IPS DF 6.9 (cell line): ENCODE data around the gene PRDM5.

Source experiments
- DNase-seq: peaks from one replicate; pipeline ENCODE4 v3.0.0-alpha.2; 2013; ENCODE audit warnings: low read depth, low spot score
- H3K27ac ChIP-seq: one replicate; pipeline ENCODE4 v1.5.1; 2013; ENCODE audit warnings: low read length, control low read depth
- H3K27me3 ChIP-seq: 2 replicates; pipeline ENCODE4 v1.6.1; 2013; ENCODE audit warnings: mild to moderate bottlenecking, low read length; ENCODE audit not compliant: control insufficient read depth, insufficient read depth
- H3K36me3 ChIP-seq: 2 replicates; pipeline ENCODE4 v1.6.1; 2013; ENCODE audit warnings: low read length; ENCODE audit not compliant: control insufficient read depth, insufficient read depth
- H3K4me1 ChIP-seq: 2 replicates; pipeline ENCODE4 v1.6.1; 2013; ENCODE audit warnings: low read length; ENCODE audit not compliant: control insufficient read depth, insufficient read depth
- H3K4me3 ChIP-seq: 2 replicates; pipeline ENCODE4 v1.5.1; 2013; ENCODE audit warnings: mild to moderate bottlenecking, low read length
- H3K9me3 ChIP-seq: 2 replicates; pipeline ENCODE4 v1.6.1; 2013; ENCODE audit warnings: low read length, inconsistent platforms; ENCODE audit not compliant: control insufficient read depth, insufficient read depth
- WGBS: extraction: QIAGEN DNeasy Blood & Tissue Kit; methylation state at CpG from one replicate; pipeline ENCODE4 v1.1.7; 2013; ENCODE audit warnings: mixed read lengths, missing lambda C conversion rate; ENCODE audit not compliant: insufficient read length, insufficient coverage; 5-methylcytosine and 5-hydroxymethylcytosine counted together

PRDM5 gene

DNA sequence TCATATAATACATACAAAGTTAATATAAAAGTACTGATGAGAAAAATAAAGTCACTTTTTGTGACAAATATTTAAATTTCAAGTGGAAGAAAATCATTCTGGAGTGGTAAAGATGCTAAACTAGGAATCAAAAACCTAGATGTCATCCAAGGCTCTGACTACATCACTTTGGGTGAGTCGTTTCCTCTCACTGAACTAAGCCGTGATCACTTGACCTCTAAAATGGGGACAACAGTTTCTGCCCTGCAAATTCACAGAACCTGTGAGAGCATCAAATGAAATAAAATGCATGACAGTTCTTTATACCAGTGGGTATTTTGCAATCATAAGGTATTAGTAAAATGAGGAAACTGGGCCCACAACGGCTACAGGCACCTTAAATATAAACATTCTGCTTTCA is 63.8 kb downstream of the PRDM5 start:
- no peaks in the 10 kb centered on the region; the same call in 1 of the 2 replicates for H3K4me1 ChIP-seq

DNA sequence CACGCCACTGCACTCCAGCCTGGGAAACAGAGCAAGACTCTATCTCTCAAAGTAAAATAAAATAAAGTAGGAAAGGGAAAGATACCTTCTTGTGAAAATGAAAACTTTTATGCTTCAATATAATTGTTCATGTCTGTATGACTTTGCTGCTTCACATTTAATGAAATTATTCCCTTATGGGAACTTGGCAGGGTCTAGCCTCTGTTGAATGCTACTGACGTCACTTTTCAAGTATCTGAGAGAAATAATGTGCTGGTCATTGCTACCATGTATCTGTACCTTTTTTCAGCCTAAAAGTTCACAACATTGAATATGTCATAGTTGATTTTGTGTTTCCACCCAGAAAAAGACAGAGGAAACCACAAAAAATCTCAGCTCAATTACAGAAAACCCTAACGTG is 65.2 kb downstream of the PRDM5 start:
- no peaks in the 10 kb centered on the region for H3K9me3 ChIP-seq
- no peak overlapping the region for H3K27ac ChIP-seq
- no peaks in the 10 kb centered on the region; the same call in 1 of the 2 replicates for H3K4me1 ChIP-seq
- no peaks in the 10 kb centered on the region for H3K36me3 ChIP-seq
- no peaks in the 10 kb centered on the region for H3K27me3 ChIP-seq
- no CpG with 5 or more reads among the region's 3 CpGs for WGBS
- H3K4me3 ChIP-seq, result no peak overlapping the region
- DNase-seq, result no peak

More for the DNA sequence above, 63.8 kb downstream of the PRDM5 start:
- Histone ChIP-seq H3K27me3 (no peaks in the 10 kb centered on the region), H3K36me3 (no peaks in the 10 kb centered on the region), H3K27ac (no peak overlapping the region), H3K4me3 (no peak overlapping the region), H3K9me3 (no peaks in the 10 kb centered on the region)
- DNase-seq, result no peak
- no CpG with 5 or more reads among the region's 3 CpGs for WGBS

DNA sequence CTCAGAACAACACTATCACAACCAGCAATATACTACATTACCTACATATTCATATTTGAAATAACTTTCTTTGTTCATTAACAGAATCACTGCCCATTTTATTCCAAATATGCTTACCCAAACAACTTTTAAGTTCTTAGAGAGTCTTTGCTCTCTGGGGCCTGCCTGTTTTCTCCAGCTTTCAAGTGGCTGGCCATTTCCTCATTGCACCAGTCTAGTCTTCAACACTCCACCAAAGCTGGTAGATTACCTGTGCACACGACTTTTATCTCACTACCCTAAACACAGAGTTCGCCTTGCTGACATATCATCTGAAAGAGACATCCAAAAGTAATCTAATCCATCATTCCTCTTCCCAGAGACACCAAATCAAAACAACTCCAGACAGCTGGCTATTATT is 66.2 kb downstream of the PRDM5 start:
- H3K27me3 ChIP-seq, result no peaks in the 10 kb centered on the region
- H3K4me3 ChIP-seq, result no peak overlapping the region
- no peaks in the 10 kb centered on the region for H3K9me3 ChIP-seq
- H3K4me1 ChIP-seq, result no peaks in the 10 kb centered on the region; the same call in 1 of the 2 replicates
- H3K36me3 ChIP-seq, result no peaks in the 10 kb centered on the region
- DNase-seq, result no peak
- H3K27ac ChIP-seq, result no peak overlapping the region
- WGBS, result no CpG with 5 or more reads among the region's 2 CpGs

DNA sequence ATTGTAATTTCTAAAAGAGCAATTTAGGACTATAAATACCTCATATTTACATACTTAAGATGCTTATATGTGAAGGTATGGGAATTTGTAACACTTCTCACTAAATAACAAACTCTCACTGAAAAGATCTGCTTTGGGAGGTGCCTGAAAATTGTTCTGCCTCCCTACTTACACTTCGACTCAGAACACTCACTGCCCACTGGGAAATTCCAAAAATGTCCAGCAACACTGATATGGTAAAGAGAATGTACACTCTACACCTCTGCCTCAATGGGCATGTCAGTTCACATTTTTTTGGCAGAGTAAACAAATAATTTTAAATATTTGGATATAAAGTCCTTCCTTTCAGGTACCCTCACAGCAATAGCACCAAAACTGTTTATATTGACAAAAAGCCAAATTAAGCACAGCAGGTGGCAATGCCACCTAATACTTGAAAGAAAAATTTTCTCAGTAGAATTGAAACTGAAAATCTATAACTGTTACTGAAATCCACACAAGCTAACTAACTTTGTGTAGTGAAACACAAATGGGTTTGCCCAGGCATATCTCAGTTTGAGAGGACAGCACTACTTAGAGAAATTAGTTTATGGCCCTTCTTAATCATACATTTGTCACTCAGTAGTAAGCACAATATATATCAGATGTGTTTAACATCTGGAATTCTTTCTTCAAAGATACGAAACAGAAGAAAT is 67.1 kb downstream of the PRDM5 start:
- Histone ChIP-seq H3K27me3 (no peaks in the 10 kb centered on the region), H3K36me3 (no peaks in the 10 kb centered on the region), H3K4me3 (no peak overlapping the region), H3K9me3 (no peaks in the 10 kb centered on the region), H3K27ac (no peak overlapping the region), H3K4me1 (no peaks in the 10 kb centered on the region; the same call in 1 of the 2 replicates)
- DNase-seq, result no peak
- WGBS, result no CpG with 5 or more reads among the region's 2 CpGs

DNA sequence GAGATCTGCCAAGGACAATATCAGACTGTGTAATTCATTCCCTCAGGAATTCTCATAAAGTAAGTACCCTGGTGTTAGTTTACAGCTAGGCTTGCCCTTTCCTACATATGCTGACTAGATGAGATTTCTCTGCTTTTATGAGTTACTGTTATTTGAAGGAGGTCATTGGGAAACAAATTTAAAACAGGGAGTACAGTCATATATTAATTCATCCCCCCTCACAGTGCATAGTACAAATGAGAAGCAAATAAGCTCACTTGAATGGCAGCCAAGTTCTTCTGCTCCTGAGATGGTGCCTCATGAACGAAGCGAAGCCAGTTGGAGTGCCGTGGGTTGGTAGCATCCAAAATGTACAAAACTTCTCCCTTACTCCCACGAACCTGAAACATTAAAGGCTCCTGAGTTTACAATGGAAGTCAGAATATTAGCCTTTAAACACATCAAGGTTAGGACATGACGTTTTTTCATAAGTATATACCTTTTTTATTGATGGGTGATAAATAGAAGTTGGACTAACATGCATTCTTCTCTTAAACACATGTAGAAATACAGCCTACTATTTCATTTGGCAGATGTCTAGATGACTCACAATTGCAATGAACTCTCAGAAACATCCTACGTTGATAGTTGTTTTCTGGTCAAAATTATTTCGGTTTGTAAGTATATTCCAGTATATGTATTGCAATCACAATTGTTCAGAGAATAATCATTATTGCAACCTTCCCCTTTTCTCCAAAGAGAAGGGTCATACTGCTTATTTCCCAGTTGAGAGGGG is 69.2 kb downstream of the PRDM5 start:
- H3K27ac ChIP-seq, result no peak overlapping the region

DNA sequence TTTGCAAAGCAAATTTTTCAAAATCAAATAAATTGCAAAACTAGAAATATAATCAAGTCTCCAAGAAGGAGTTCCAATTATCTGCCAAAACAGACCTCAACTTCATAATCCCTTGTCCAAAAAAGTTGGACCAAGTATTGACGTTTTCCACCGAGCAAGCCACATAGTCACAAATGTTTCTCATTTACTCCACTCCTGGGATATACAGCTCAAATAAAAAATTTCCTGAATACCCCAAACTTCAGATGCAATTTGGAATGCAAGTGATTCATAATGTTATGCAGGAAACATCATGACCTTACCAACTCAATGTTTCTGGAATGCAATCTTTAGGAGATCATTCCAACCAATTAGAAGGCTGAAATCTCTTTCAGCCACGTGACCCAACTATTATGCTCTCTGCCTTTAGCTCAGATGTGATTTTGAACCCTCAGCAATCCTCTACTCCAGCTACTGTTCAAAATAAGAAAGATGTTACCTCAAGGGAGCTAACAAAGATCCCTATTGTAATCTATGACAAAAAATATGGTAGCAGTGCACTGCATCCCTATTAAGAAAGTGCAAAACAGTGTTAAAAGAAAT is 72.4 kb downstream of the PRDM5 start:
- H3K4me1 ChIP-seq, result no peaks in the 10 kb centered on the region
- no peaks in the 10 kb centered on the region for H3K27me3 ChIP-seq
- H3K27ac ChIP-seq, result no peak overlapping the region
- H3K9me3 ChIP-seq, result no peaks in the 10 kb centered on the region
- no peaks in the 10 kb centered on the region for H3K36me3 ChIP-seq
- WGBS, result no CpG with 5 or more reads among the region's 3 CpGs
- H3K4me3 ChIP-seq, result no peak overlapping the region
- DNase-seq, result no peak

More for the DNA sequence above, 69.2 kb downstream of the PRDM5 start:
- Histone ChIP-seq H3K9me3 (no peaks in the 10 kb centered on the region), H3K4me1 (no peaks in the 10 kb centered on the region), H3K27me3 (no peaks in the 10 kb centered on the region), H3K36me3 (no peaks in the 10 kb centered on the region), H3K4me3 (no peak overlapping the region)
- no peak for DNase-seq
- WGBS, result no CpG with 5 or more reads among the region's 7 CpGs

DNA sequence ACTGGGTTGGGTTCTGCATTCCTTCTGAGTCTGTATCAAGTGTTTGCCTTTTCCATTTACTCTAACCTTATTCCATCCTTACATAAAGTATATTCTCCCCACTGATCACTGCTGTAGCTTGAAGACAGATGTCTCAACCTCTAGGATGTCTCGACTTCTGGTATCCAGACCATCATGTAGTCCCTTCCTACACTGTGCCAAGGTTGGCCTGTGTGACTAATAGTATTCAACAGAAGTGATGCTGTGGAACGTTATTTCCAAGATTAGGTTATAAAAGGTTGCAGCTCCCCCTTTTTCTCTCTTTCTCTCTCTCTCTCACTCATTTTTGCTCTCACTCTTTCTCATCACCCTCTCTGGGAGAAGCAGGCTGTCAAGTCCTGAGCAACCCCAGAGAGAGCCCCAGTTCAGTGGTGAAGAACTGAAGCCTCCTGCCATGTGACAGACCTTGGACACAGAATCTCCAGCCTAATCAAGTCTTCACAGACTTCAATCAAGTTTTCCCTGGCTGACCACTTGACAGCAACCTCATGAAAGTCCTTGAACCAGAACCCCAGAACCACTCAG is 75.4 kb downstream of the PRDM5 start:
- H3K4me1 ChIP-seq, result no peaks in the 10 kb centered on the region
- no peaks in the 10 kb centered on the region for H3K36me3 ChIP-seq
- WGBS, result no CpG with 5 or more reads among the region's 2 CpGs
- H3K9me3 ChIP-seq, result no peaks in the 10 kb centered on the region
- no peak for DNase-seq
- H3K27me3 ChIP-seq, result no peaks in the 10 kb centered on the region
- no peak overlapping the region for H3K27ac ChIP-seq
- H3K4me3 ChIP-seq, result no peak overlapping the region

DNA sequence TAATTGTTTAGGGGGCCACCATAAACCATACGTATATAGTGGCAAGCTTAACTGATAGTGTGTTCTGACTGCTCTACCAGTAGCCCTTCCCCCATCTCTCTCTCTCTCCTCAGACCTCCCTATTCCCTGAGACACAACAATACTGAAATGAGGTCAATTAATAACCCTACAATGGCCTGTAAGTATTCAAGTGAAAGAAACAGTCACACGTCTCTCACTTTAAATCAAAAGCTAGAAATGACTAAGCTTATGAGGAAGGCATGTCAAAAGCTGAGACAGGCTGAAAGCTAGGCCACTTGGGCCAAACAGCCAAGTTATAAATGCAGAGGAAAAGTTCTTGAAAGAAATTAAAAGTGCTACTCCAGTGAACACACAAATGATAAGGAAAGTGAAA is 78.0 kb downstream of the PRDM5 start:
- Histone ChIP-seq H3K27ac (no peak overlapping the region), H3K9me3 (no peaks in the 10 kb centered on the region), H3K27me3 (no peaks in the 10 kb centered on the region), H3K4me3 (no peak overlapping the region), H3K36me3 (no peaks in the 10 kb centered on the region), H3K4me1 (no peaks in the 10 kb centered on the region)
- WGBS, result no CpG with 5 or more reads among the region's 2 CpGs
- DNase-seq, result no peak

DNA sequence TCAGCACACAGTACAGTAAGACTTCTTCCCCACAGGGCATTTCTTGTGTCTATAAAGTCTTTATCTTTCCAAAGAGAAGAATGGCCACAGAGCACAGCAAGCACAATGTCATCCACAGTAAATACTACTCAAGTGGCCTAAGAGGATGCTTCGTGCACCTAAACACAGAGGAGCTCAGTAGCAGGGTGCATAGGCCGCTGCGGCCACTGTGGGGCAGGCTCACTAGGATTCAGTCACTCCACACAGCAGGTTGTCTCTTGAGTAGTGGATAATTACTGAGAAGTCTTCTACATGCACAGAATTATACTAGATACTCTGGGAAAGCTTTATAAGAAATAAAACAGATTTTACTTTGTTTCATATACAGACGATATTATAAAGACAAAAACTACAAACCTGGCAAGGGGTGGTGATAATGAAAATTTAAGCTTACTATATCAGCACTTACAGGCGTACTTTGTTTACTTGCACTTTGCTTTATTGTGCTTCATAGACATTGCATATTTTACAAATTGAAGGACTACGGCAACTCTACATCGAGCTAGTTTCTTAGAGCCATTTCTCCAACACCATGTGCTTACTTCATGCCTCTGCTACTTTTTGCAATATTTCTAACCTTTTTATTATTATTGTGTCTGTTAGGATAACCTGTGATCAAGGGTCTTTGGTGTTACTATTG is 78.5 kb downstream of the PRDM5 start:
- Histone ChIP-seq H3K4me1 (no peaks in the 10 kb centered on the region), H3K36me3 (no peaks in the 10 kb centered on the region), H3K9me3 (no peaks in the 10 kb centered on the region), H3K4me3 (no peak overlapping the region), H3K27me3 (no peaks in the 10 kb centered on the region), H3K27ac (no peak overlapping the region)
- WGBS, result no CpG with 5 or more reads among the region's 7 CpGs
- peak; percentile 27 for DNase-seq

DNA sequence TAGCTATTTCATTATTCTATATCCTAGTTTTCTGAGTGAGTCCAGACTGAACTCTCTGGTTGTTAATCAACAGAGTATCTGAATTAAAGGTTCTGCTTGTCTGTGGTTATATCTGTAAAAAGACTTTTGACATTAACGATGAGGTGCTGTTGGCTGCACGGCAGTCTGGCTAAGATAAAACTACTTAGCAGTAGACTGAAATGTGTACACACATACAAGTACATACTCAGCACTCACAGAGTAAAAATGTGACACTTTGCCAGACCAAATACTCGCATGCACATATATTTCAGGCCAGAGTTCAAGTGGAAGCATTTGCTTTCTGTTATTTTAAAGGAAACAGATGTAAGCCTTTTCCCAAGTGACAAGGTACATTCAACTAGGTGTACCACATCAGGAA is 80.5 kb downstream of the PRDM5 start:
- no peaks in the 10 kb centered on the region for H3K36me3 ChIP-seq
- no peak overlapping the region for H3K27ac ChIP-seq
- WGBS, result no CpG with 5 or more reads among the region's 3 CpGs
- no peaks in the 10 kb centered on the region for H3K4me1 ChIP-seq
- DNase-seq, result no peak
- H3K9me3 ChIP-seq, result no peaks in the 10 kb centered on the region
- no peak overlapping the region for H3K4me3 ChIP-seq
- no peaks in the 10 kb centered on the region for H3K27me3 ChIP-seq
